GM19372 (cell line): ENCODE results near the gene LRRC8A.
"Not testable (repeated sequence)": the region's sequence is repeated elsewhere in the genome, so short reads cannot be mapped to it uniquely, and the experiment has no call there.

Experiments used
- ATAC-seq: cut with Tn5 transposase; IDR thresholded peaks from one replicate; pipeline ENCODE4 v1.9.1; 2021; ENCODE audit warnings: mild to moderate bottlenecking, low read depth, moderate library complexity; ENCODE audit not compliant: unreplicated experiment

LRRC8A gene

DNA sequence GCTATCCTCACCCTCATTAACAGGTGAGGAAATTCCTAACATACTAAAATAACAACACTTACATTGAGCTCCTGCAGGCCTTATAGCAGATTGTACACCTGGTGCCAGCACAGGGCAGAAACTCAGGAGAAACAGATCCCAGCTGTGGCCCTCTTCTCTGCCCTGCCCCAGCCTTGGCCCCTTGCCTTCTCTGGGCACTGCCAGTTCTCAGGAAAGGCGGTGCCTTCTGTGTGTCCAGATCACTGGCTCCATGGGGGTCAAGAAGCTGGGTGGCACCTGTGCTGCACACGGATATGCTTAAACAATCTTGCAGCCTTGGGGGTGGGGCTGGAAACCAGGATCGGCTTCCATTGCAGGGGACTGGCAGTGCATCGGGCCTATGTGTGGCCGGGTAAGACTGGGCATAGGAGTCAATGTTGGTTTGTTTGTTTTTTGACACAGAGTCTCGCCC lies 19.5 kb upstream of the LRRC8A start:
- ATAC-seq: no peak

DNA sequence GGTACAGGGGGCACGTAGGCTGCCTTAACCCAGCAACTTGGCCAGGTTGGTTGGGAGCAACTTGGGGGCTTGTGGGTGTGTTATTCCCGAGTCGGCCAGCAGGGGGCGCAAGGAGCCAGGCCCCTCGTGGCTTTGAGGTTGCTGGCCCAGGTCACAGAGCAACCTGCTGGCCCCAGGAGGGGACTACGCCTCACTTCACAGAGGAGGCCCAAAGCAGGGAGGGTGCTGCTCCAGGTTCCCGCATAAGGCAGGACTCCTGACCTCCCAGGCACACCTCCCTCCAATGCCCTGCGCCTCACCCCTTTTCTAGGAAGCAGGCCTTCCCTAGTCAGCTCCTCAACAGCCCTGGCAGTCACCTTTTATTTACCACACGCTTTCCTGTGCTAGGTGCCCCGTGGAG lies 18.3 kb upstream of the LRRC8A start:
- ATAC-seq: no peak

DNA sequence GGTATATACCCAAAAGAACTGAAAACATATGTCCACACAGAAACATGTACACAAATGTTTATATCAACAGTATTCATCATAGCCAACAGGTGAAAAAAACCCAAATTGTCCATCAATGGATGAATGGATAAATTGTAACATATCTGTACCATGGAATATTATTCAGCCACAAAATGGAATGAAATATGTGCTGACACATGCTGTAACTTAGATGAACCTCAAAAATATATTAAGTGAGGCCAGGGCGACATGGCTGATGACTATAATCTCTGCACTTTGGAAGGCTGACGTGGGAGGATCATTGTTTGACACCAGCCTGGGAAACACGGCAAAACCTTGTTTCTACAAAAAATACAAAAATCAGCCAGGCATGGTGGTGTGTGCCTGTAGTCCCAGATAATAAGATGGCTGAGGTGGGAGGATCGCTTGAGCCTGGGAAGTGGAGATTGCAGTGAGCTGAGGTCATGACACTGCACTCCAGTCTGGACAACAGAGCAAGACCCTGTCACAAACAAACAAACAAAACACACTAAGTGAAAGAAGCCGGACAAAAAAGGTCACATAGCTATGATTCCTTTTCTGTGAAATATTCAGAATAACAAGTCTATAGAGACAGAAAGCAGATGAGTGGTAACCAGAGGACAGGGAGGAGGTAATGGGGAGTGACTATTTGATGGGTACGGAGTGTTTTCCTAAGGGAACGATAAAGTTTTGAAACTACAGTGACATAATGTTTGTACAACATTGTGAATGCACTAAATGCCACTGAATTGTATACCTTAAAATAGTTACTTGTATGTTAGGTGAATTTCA lies 11.6 kb upstream of the LRRC8A start:
- ATAC-seq: no peak

DNA sequence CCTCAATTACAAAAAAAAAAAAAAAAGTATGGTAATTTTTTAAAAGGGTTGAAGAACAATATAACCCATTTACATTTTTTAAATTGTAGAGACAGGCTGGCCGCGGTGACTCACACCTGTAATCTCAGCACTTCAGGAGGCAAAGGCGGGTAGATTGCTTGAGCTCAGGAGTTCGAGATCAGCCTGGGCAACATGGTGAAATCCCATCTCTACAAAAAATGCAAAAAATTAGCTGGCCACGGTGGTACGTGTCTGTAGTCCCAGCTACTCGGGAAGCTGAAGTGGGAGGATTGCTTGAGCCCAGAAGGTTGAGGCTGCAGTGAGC lies 11.0 kb upstream of the LRRC8A start:
- ATAC-seq: not testable (repeated sequence)

DNA sequence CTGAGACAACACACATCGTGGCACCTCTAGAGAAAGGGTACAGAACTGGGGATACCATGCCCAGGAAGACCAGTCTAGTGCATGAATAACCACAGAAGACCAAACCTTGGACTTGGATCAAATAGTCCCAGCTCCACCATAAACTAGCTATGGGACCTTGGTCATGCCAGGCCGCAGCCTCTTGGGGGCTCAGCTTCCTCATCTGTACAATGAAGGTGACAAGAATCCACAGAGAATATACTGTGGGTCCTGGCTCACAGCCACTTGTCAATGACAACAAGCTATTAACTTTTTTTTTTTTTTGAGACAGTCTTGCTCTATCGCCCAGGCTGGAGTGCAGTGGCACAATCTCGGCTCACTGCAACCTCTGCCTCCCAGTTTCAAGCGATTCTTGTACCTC lies 4.1 kb upstream of the LRRC8A start:
- no peak for ATAC-seq

DNA sequence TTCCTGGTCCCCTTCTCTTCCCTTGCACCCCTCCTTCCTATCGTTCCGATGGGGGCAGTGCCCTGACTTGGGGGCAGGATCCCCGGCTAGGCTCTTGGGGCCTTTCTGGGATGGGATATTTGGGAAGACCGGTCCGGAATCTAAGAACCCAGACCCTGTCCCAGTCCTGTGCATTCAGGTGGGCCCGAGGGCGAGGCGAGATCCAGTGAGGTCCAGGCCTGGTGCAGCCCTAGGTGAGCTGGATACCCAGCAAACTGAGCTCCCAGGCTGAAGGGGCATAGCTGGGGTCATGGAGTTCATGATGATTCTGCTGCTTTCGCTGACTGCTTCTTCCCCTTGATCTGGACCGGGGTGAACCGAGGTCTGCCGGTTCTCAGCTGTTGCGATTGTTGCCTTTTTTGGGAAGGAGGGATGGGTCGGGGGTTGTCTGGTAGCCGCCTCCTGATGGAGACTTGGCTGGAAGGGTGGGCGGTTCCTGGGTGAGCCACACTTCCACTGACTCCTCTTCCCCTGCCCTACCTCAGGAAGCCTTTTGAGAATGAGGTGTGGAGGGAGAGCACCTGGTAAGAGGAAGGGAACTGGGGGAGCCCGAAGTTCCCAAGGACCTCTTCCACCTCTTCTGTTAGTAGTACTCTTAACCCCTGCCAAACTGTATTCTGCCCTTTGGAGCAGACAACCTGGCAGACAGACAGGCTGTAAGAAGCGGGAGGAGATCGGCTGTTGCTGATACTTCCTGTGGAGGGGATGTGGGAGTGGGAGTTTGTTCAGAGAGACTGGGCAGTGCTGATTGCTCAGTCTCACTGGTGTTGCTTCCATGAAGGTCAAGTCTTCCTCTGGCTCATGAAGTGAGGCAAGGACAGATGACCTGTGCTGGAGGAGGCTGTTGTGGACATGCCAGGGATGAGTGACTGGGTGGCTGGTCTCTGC lies 1.0 kb downstream of the LRRC8A start:
- no peak for ATAC-seq

DNA sequence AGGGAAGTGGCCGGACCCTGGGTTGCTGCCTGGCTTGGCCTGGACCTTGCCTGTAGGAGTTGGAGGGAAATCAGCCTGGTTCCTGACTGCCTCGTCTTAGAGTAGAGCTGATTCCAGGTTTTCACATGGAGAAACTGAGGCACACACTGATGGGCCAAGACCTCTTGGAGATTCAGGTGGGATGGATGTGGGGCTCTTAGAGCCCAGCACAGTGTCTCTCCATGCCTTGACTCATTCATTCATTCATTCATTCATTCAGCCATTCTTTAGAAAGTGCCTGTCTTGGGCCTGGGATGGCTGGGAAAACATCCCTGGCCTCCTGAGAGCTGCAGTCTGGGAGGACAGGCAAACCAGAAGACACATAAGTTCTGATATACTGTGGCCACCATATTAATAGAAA lies 2.2 kb downstream of the LRRC8A start:
- ATAC-seq: no peak

DNA sequence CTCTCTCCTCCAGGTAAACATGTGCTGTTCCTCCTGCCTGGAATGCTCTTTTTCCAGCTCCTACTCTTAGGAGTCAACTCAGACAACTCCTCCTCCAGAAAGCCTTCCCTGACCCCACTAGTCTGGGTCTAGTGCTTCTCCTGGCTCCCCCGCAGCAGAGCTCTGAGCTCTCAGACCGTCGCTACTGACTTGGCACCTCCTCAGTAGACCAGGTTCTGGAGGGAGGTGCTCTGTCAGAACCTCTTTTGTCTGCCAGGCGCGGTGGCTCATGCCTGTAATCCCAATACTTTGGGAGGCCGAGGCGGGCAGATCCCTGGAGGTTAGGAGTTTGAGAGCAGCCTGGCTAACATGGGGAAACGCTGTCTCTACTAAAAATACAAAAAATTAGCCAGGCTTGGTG lies 3.4 kb downstream of the LRRC8A start:
- ATAC-seq: no peak

DNA sequence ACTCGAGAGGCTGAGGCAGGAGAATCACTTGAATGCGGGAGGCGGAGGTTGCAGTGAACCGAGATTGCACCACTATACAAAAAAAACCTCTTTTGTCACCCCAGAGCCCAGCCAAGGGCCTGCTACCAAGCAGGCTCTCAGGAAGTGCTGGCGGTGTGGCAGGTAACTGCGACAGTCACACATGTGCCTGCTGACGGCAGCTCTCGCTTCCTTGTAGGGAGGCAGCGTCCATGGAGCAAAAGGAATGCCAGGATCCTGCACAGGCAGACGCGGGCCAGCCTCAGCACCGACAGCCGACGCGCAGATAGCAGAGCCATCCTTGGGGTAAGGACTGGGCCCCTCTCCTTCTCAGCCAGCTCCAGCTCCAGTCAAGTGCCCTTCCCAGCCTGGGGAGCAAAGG lies 3.9 kb downstream of the LRRC8A start:
- ATAC-seq: no peak

DNA sequence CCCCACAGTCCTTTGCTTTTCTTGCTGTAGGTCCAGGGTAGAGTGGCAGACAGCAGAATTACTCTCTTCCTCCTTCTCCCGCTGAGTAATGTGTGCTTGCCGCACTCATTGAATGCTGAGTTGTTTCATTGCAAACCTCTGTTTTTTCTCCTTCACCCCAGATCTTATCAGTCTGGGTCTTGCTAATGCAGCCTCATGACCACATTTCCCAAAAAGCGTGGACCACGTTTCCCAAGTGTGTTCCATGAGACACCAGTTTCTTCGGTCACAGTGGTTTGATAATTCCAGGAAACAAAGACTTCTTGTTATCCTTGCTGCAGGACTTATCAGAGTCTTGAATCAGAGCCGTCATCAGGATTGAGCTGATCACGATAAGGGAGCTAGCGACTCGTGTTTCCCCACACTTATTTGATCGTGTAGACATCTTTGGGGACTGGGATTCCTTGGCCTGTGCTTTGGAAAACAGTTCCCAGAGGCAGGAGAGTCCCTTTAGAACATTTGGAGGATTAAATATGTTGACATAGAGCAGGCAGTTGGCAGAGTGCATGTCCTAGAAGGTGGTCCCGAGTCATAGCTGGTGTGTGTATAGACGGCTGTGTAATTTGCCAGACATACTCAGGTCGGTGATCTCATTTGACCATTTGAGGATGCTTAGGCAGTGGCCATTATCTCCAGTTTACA lies 4.4 kb downstream of the LRRC8A start:
- no peak for ATAC-seq

DNA sequence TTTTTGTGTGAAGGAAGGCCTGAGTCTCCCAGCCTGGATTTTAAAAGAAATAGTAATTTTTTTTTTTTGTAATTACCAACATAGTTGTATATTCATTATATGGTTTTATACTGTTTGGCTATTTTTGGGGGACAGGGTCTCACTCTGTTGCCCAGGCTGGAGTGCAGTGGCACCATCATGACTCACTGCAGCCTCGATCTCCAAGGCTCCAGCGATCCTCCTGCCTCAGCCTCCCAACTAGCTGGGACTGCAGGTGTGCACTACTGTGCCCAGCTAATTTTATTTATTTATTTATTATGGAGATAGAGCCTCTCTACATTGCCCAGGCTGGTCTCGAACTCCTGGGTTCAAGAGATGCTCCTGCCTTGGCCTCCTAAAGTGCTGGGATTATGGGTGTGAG lies 5.1 kb downstream of the LRRC8A start:
- ATAC-seq: no peak

DNA sequence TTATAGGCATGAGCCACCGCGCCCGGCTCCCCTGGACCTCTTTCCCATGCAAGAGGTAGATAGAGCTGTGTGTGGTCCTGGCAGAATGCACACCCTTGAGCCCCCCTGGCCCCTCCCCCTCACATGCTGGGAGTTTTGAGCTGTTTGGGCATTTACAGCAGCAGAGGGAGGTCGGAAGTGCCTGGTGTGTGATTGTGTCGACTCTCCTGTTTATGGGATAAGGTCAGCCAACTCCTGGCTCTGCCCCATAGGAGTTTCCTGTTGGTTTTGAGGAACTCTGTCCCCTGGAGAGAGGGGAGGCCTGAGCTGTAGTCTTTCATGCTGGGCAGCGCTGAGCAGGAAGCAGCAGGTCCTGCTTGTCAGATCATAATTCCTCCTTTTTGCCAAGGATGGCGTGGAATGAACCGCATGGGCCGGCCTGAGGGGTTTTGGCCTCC lies 6.0 kb downstream of the LRRC8A start:
- ATAC-seq: no peak

DNA sequence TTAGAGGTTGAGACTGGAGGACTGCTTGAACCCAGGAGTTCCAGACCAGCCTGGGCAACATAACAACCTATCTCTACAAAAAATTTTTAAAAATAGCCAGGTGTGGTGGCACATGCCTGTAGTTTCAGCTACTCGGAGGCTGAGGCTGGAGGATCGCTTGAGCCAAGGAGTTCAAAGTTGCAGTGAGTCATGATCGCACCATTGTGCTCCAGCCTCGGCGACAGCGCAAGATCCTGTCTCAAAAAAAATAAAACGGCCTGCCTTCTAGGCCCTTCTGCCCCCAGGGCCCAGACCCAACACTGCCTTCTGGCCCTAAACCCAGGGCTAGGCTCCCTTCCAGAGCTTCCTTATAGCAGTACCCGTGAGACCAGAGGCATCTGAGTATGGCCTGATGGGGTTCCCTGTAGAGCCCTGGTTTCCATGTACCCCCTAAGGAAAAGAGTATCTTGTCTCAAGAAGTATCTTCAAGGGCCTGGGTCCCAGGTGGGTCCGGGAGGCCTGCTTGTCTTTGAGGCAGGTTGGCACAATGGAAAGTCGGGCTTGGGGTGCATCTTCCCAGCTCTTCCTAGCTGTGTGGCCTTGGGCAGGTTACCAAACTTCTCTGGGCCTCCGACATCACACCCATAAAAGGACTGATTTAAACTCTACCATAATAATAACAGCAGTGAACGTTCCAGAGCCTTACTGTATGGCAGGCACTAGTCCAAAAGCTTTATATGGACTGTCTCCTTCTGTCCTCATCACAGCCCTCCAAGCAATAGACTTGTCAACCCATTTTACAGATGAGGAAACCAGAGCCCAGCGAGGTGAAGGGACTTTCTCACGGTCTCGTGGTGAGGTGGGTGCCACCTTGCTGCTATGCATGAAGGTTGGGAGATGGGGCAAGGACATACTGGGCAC lies 9.6 kb downstream of the LRRC8A start:
- ATAC-seq: no peak

DNA sequence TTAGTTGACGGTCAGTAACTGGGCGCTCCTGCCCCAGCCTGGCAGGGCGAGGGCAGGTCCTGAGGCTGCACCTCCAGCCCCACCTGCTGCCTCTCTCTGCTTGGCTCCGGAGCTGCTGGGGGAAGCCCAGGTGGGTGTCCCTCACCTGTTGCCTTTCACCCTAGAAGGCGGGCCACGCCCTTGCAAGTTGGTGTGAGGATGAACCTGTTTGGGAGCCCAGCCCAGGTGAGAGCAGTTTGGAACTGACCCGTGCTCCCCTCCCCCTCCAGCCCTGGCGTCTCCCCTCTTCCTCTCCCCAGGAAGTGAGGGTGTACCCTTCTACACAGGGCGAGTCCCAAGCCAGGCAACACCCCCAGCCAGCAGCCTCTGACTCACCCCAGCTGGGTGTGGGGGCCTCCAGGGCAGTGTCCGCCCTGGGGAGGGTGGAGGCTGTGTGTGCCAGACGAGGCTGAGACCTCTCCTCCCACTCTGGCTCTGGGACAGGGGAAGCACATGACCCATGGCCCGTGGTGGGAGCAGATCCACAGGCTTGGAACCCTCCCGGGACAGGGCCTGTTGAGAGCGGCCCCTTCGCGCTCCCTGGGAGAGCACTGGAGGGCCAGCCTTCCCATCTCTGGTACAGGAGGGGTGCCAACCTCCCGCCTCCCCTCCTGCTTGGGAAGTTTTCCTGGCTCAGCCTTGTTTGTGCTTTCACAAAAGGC lies 10.4 kb downstream of the LRRC8A start:
- no peak for ATAC-seq

DNA sequence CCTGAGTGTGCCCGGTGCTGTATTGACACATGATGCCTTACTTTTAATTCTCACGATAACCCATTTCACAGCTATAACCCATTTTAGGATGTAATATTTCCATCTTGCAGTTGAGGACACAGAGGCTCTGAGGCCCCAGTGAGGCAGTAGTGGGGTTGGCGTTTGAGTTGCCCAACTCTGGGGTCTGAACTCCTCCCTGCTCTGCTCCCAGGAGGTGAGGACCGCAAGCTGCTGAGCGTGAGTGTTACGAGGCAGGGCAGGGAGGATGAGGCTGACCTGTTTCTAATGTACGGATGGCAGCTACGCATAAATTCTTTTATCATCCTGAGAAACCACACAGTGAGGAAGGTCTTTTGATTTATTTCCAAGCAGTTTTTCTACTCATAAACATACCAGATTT lies 11.4 kb downstream of the LRRC8A start:
- ATAC-seq: no peak

DNA sequence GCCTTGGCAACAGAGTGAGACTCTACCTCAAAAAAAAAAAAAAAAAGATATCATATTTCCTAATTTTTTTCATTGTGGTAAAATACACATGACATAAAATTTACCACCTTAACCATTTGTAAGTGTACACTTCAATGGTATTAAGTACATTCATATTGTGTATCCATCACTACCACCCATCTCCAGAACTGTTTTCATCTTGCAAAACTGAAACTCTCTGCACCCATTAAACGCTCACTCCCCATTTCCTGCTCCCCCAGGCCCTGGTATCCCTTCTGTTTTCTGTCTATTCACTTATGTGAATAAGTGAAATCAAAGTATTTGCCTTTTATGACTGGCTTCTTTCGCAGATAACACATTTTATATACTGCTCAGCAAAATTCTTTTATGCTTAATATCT lies 12.8 kb downstream of the LRRC8A start:
- no peak for ATAC-seq

DNA sequence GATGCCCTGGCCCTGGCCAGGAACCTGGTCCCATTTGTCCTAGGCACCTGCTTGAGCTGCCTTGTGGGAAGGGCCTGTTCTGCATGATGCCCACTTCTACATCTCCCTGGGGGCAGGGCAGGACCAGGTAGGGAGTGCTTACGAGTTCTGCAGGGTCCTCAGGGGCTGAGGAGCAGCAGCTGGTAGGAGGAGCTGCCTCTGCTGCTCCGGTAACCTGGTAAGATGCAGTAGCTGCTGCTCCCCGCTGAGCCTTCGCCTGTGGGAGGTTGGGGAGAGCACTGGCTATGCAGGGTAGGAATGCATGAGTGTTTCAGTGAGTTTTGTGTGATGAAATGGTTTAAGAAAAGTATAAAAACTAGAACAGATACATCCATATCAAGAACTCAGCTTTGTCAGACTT lies 13.6 kb downstream of the LRRC8A start:
- no peak for ATAC-seq

DNA sequence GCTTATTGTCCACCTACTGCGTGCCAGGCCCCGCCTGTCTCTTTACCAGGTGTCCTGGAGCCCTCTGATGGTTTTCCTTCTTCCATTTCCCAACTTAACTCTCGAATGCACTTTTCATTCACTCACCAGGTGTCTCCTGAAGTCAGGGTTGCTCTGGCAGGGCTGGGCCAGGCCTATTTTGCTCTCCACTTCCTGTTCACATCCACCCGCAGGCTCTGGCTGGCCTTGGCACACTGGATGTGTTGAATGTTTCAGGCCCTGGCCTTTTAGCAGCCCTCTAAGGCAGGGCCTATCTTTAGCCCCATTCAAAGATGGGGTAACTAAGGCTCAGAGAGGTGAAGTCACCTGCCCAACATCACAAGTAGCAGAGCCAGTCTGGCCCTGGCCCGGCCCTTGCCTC lies 16.4 kb downstream of the LRRC8A start:
- no peak for ATAC-seq

DNA sequence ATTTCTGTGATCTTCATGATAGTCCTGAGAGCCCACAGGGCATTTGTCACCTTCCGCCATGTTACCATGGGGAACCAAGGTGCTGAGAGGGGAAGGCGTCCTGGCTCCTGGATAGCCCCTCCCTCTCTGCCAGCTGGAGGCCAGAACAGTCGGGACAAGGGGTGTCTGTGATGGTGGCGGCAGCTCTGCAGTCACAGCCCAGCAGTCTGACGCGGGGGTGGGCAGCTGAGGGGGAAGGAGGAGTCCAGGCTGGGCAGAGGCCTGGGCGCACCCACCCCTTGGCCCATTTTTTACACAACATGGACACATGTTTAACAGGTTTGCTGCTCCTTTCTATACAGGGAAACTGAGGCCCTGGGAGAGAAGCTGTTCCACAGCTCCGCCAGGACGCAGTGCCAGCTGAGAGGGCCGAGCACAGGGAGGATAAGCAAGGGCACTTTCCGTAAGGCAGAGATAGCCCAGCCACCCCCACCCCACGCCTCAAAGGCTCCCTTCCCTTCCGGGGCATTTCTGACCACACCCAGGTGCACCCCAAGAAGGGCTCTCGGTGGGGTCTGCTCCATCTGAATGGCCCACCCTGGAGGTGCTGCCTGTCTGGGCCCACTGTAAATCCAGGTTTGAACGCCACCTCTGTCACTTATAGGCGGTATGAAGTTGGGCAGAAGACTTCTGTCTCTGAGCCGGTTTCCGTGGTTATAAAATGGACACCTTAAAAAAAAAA lies 17.1 kb downstream of the LRRC8A start:
- no peak for ATAC-seq
